Measurements from ENCODE around the gene CDC45. TPM values are rescaled to one million over a fixed set of nuclear protein-coding genes. Genes with fewer than 3 reads are reported as not detected.
"Not testable (repeated sequence)": the region's sequence is repeated elsewhere in the genome, so short reads cannot be mapped to it uniquely, and the experiment has no call there.

CDC45 gene
- total and polyA plus RNA-seq, 3 donors from 2014 or later: 38.8 to 47.2 (median 43.7) TPM

DNA sequence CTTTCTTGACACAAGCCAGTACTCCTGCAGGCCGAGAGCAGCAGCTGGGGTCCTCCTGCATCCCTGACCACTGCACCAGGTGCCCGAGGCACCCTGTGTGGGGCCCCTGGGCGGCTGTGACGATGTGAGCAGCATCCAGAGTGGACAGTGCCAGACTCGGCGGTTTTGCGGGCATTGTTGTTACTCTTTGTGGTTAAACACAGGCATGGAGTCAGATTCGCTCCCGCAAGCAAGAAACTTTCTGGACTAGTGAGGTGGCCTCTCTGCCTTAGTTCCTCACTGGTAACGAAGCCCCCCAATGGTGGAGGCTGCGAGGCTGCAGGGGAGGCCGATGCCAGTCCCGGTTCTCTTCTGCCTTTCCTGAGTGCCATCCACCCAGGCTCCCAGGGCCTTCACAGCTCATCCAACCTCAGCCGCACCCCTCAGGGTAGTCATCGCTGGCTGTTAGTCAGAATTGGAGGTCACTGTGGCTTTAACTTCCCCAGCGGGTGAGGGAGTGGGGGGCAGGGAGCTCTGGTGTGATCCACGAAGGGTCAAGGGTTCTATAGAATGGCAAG is 48.2 kb downstream of the CDC45 start:
- no peak for TF ChIP-seq POLR2A (IDR thresholded peaks at IDR 0.05)
- TF ChIP-seq, protein P1, sequence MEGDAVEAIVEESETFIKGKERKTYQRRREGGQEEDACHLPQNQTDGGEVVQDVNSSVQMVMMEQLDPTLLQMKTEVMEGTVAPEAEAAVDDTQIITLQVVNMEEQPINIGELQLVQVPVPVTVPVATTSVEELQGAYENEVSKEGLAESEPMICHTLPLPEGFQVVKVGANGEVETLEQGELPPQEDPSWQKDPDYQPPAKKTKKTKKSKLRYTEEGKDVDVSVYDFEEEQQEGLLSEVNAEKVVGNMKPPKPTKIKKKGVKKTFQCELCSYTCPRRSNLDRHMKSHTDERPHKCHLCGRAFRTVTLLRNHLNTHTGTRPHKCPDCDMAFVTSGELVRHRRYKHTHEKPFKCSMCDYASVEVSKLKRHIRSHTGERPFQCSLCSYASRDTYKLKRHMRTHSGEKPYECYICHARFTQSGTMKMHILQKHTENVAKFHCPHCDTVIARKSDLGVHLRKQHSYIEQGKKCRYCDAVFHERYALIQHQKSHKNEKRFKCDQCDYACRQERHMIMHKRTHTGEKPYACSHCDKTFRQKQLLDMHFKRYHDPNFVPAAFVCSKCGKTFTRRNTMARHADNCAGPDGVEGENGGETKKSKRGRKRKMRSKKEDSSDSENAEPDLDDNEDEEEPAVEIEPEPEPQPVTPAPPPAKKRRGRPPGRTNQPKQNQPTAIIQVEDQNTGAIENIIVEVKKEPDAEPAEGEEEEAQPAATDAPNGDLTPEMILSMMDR (IDR thresholded peaks at IDR 0.05): no peak
- Histone ChIP-seq H3K4me3 (no peak overlapping the region), H3K36me3 (ENCODE audit: low read depth, missing control alignments) (no peaks in the 10 kb centered on the region), H3K27me3 (no peaks in the 10 kb centered on the region), H3K27ac (no peak overlapping the region), H3K9me3 (no peaks in the 10 kb centered on the region), H3K4me1 (peaks cover 8% of the 10 kb centered on the region)
- DNase-seq: no peak
- intact Hi-C loops (cut with DNase I; ENCODE audit: low total_unique reads): no loop called here
- WGBS, 2 donors: 79 to 81% methylated on average over 16 to 17 of the region's 17 CpGs

DNA sequence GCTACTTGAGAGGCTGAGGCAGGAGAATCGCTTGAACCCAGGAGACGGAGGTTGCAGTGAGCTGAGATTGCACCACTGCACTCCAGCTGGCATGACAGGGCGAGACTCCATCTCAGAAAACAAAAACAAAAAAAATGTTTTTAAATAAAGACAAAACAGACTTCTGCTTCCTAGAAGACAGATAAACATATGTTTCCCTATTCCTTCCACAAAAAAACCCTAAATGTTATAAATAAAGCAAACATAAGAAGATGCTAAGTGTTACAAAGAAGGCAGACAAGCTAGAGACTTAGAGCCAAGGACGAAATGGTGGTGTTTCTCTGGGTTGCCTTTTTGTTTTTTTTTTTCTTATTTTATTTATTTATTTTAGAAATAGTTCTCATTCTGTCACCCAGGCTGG is 50.1 kb downstream of the CDC45 start:
- no peak overlapping the region for H3K4me3 ChIP-seq
- H3K27me3 ChIP-seq: no peaks in the 10 kb centered on the region
- no peaks in the 10 kb centered on the region for H3K36me3 ChIP-seq (ENCODE audit: low read depth, missing control alignments)
- WGBS, 2 donors: 83 to 85% methylated on average over 4 of the region's 4 CpGs
- TF ChIP-seq, protein P1 (IDR thresholded peaks at IDR 0.05): no peak
- no peak for TF ChIP-seq POLR2A (IDR thresholded peaks at IDR 0.05)
- DNase-seq: no peak
- no peak overlapping the region for H3K27ac ChIP-seq
- peaks cover 8% of the 10 kb centered on the region for H3K4me1 ChIP-seq
- no peaks in the 10 kb centered on the region for H3K9me3 ChIP-seq
- intact Hi-C loops (cut with DNase I; ENCODE audit: low total_unique reads): no loop called here

DNA sequence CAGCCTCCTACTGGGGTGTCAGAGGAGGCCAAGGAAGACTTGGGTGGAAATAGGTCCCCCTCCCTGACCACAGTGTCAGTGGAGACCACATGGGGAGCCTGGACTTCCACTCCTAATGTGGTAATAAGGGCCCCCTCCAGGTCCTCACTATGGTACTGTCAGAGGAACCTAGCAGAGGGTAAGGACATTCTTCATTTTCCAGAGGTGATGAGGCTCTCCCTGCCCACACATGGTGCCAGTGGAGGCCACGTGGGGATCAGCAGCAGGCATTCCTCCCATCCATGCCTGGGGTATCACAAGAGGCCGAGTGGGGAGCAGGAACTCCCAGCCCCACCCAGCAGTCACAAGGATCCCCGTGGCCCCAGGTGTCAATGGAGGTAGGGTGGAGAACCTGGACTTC is 51.0 kb downstream of the CDC45 start:
- TF ChIP-seq POLR2A (IDR thresholded peaks at IDR 0.05): no peak
- TF ChIP-seq, protein P1 (IDR thresholded peaks at IDR 0.05): no peak

DNA sequence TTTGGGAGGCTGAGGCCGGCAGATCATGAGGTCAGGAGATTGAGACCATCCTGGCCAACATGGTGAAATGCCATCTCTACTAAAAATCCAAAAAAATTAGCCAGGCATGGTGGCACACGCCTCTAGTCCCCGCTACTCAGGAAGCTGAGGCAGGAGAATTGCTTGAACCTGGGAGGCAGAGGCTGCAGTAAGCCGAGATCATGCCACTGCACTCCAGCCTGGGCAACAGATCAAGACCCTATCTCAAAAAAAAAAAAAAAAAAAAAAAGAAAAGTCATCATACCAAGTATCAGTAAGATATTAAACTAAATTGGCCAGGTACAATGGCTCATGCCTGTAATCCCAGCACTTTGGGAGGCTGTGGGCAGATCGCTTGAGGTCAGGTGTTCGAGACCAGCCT is 51.6 kb downstream of the CDC45 start:
- H3K27me3 ChIP-seq; DNase-seq; intact Hi-C loops (cut with DNase I; ENCODE audit: low total_unique reads); H3K27ac ChIP-seq; H3K4me3 ChIP-seq; H3K4me1 ChIP-seq; H3K36me3 ChIP-seq (ENCODE audit: low read depth, missing control alignments); H3K9me3 ChIP-seq: not testable (repeated sequence)
- WGBS, 2 donors: 90 to 92% methylated on average over 6 of the region's 6 CpGs

More for the DNA sequence above, 51.0 kb downstream of the CDC45 start:
- Histone ChIP-seq H3K36me3 (ENCODE audit: low read depth, missing control alignments) (no peaks in the 10 kb centered on the region), H3K9me3 (no peaks in the 10 kb centered on the region), H3K4me1 (peaks cover 8% of the 10 kb centered on the region), H3K27me3 (no peaks in the 10 kb centered on the region), H3K4me3 (no peak overlapping the region), H3K27ac (no peak overlapping the region)
- intact Hi-C loops (cut with DNase I; ENCODE audit: low total_unique reads): no loop called here
- whole genome bisulfite sequencing, 2 donors: 68 to 77% methylated on average over 3 of the region's 3 CpGs
- no peak for DNase-seq

DNA sequence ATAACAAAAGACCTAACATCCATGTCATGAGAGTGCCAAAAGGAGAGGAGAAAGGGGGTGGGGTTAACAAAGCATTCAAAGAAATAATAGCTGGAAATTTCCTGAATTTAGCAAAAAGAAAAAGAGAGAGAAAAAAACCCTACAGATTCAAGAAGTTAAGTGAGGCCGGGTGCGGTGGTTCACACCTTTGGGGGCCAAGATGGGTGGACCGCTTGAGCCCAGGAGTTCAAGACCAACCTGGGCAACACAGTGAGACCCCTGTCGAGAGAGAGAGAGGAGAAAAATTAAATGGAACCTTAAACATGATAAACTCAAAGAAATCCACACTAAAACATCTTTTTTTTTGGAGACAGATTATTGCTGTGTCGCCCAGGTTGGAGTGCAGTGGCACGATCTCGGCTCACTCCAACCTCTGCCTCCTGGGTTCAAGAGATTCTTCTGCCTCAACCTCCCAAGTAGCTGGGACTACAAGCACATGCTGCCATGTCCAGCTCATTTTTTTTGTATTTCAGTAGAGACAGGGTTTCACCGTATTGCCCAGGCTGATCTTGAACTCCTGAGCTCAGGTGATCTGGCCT is 53.4 kb downstream of the CDC45 start:
- H3K9me3 ChIP-seq: no peaks in the 10 kb centered on the region
- no peaks in the 10 kb centered on the region for H3K27me3 ChIP-seq
- no peak overlapping the region for H3K27ac ChIP-seq
- no peak for TF ChIP-seq POLR2A (IDR thresholded peaks at IDR 0.05)
- TF ChIP-seq, protein P1 (IDR thresholded peaks at IDR 0.05): no peak
- no peak for DNase-seq
- no peaks in the 10 kb centered on the region for H3K36me3 ChIP-seq (ENCODE audit: low read depth, missing control alignments)
- no peak overlapping the region for H3K4me3 ChIP-seq
- no peaks in the 10 kb centered on the region for H3K4me1 ChIP-seq
- WGBS, 2 donors: 90 to 92% methylated on average over 8 of the region's 8 CpGs
- intact Hi-C loops (cut with DNase I; ENCODE audit: low total_unique reads): no loop called here

Data from testis (tissue), 3 donors.